C4-2B (cell line): Measurements from ENCODE around the gene PAK2.

Source experiments
- ZFX ChIP-seq: fragments of 450-650 bp; IDR thresholded peaks from 2 replicates; pipeline ENCODE4 v1.6.1; 2017
- TF ChIP-seq, protein P1 (sequence below): fragments of 450-650 bp; conservative IDR thresholded peaks from 2 replicates; pipeline ENCODE4 v1.5.1; 2017; ENCODE audit warnings: mild to moderate bottlenecking

DNA sequence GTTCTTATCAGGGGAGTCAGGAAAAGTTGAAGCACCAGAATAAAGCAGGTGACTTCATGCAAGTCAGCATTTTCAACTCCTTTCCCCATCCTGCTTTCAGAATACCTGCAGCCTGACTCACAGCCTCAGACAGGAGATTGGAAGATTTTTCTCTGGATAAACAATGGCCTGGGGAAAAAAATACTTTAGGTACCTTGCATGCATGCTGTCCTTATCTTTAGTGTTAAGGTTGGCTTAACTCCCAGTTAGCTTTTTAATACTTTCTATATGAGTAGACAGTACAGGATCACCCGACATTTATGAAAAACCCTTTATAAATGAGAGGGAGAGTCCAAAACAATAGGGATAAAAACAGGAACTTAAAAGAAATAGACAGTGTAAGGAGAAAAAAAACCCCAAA, 53.6 kb downstream of the PAK2 start:
- TF ChIP-seq, protein P1, sequence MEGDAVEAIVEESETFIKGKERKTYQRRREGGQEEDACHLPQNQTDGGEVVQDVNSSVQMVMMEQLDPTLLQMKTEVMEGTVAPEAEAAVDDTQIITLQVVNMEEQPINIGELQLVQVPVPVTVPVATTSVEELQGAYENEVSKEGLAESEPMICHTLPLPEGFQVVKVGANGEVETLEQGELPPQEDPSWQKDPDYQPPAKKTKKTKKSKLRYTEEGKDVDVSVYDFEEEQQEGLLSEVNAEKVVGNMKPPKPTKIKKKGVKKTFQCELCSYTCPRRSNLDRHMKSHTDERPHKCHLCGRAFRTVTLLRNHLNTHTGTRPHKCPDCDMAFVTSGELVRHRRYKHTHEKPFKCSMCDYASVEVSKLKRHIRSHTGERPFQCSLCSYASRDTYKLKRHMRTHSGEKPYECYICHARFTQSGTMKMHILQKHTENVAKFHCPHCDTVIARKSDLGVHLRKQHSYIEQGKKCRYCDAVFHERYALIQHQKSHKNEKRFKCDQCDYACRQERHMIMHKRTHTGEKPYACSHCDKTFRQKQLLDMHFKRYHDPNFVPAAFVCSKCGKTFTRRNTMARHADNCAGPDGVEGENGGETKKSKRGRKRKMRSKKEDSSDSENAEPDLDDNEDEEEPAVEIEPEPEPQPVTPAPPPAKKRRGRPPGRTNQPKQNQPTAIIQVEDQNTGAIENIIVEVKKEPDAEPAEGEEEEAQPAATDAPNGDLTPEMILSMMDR, result no peak
- no peak for TF ChIP-seq ZFX
